Measurements from ENCODE around the gene CDK19. TPM values are rescaled to one million over a fixed set of nuclear protein-coding genes. Genes with fewer than 3 reads are reported as not detected.

The CDK19 gene
- total RNA-seq, 1 donor from 2014 or later = 41.6 TPM

DNA sequence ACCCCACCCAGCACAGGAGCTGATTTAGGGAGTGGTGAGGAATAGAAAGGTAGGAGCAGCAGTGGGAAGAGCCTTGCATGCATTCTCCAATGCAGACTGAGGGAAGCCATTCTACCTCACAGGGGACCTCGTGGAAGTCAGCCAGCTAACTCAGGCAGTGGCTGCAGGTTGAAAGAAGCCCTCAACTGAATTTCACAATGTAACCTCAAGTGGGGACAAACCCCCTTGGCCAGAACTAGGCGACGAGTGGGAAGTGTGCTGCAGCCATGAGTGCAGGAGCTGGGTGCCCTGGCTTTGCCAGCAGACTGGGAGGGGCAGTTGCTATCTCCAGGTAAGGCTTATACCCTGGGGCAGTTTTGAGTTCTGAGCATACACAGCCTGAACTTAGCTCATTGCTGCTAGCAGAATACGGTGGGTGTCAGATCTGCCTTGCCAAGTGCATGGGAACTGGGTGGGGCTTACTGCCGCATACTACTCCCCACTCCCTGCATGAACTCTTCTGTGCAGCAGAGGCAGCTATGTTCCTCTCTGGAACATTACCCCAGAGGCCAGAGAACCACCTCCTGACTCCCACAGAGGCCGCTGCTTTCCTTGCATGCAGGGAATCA lies 126.5 kb downstream of the CDK19 start:
- no peak for TF ChIP-seq CTCF (IDR thresholded peaks at IDR 0.05; ENCODE audit: unreplicated experiment)
- Mint-ChIP-seq H3K36me3 (peaks cover 9% of the 10 kb centered on the region), H3K27me3 (ENCODE audit: low read depth) (no peaks in the 10 kb centered on the region), H3K4me1 (peaks cover 9% of the 10 kb centered on the region), H3K4me3 (no peak overlapping the region), H3K9me3 (peaks cover 3% of the 10 kb centered on the region), H3K27ac (peak overlapping the region; percentile 65)
- DNase-seq (ENCODE audit: low spot score in 2 of 2, unreplicated experiment in 2 of 2) = no peak

DNA sequence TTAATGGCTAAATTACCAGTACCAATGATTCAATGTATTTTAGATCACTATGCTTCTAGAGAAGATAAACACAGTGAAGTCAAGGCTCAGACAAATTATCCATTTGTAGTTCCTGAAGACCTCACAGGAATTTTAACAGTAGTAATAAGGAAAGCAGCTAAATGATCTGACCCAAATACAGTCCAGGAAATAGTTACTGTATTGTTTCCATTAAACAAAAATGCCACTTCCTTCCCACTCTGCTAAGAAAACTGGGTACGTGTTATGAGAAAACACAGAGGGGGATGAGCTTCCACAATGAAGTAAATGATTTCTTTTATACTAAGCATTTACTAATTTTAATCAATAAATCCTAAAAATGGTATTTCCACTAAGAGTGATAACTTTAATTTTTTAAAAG lies 127.9 kb downstream of the CDK19 start:
- Mint-ChIP-seq H3K4me3 (no peak overlapping the region), H3K36me3 (peaks cover 4% of the 10 kb centered on the region), H3K4me1 (peaks cover 12% of the 10 kb centered on the region), H3K27ac (no peak overlapping the region), H3K27me3 (ENCODE audit: low read depth) (no peaks in the 10 kb centered on the region), H3K9me3 (no peaks in the 10 kb centered on the region)
- no peak for TF ChIP-seq CTCF (IDR thresholded peaks at IDR 0.05; ENCODE audit: unreplicated experiment)
- DNase-seq (ENCODE audit: low spot score in 2 of 2, unreplicated experiment in 2 of 2) = no peak

DNA sequence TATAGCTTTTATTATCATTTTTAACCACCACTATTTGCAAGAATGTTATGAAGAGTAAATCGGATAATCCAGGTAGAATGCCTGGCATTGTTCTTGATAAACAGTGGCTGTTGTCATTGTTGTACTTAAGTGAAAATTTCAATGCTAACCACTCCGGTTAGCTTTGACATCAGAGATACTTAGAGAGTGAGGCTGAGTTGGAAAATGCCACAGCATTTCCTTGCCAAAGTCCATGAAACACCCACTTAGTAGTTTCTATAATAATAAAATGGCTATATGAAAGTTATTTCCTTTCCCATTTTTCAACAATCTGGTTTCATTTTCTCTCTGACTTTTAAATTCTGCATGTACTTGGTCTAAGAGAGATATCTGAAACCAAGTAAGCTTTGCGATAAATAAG lies 132.0 kb downstream of the CDK19 start:
- TF ChIP-seq CTCF (IDR thresholded peaks at IDR 0.05; ENCODE audit: unreplicated experiment) = no peak

DNA sequence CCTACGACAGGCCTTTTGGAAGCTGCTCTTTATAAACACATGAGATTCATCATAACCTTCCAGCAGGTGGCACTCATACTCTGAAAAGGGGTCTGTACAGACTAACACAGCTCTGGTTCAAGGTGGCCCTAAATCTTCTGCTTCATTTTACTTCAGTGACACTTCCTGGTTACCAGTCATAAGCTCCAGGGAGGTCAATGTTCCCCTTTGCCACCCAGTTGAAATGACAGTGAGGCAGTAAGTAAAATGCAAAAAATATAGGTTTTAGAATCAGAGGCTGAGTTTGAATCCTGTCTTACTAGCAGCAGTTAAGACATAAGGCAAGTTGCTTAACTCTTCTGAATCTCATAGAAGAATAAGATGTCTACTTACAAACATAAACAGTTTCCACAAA lies 132.8 kb downstream of the CDK19 start:
- Mint-ChIP-seq H3K36me3 (peaks cover 2% of the 10 kb centered on the region), H3K4me3 (no peak overlapping the region), H3K4me1 (peaks cover 12% of the 10 kb centered on the region), H3K9me3 (no peaks in the 10 kb centered on the region), H3K27ac (peak overlapping the region; percentile 39), H3K27me3 (ENCODE audit: low read depth) (no peaks in the 10 kb centered on the region)
- peak; percentile 46 for TF ChIP-seq CTCF (IDR thresholded peaks at IDR 0.05; ENCODE audit: unreplicated experiment)
- no peak for DNase-seq (ENCODE audit: low spot score in 2 of 2, unreplicated experiment in 2 of 2)

More for the DNA sequence above, 132.0 kb downstream of the CDK19 start:
- H3K4me1 Mint-ChIP-seq = peaks cover 12% of the 10 kb centered on the region
- no peak for DNase-seq (ENCODE audit: low spot score in 2 of 2, unreplicated experiment in 2 of 2)
- no peak overlapping the region for H3K4me3 Mint-ChIP-seq
- no peaks in the 10 kb centered on the region for H3K9me3 Mint-ChIP-seq
- H3K36me3 Mint-ChIP-seq = peaks cover 2% of the 10 kb centered on the region
- no peak overlapping the region for H3K27ac Mint-ChIP-seq
- no peaks in the 10 kb centered on the region for H3K27me3 Mint-ChIP-seq (ENCODE audit: low read depth)

DNA sequence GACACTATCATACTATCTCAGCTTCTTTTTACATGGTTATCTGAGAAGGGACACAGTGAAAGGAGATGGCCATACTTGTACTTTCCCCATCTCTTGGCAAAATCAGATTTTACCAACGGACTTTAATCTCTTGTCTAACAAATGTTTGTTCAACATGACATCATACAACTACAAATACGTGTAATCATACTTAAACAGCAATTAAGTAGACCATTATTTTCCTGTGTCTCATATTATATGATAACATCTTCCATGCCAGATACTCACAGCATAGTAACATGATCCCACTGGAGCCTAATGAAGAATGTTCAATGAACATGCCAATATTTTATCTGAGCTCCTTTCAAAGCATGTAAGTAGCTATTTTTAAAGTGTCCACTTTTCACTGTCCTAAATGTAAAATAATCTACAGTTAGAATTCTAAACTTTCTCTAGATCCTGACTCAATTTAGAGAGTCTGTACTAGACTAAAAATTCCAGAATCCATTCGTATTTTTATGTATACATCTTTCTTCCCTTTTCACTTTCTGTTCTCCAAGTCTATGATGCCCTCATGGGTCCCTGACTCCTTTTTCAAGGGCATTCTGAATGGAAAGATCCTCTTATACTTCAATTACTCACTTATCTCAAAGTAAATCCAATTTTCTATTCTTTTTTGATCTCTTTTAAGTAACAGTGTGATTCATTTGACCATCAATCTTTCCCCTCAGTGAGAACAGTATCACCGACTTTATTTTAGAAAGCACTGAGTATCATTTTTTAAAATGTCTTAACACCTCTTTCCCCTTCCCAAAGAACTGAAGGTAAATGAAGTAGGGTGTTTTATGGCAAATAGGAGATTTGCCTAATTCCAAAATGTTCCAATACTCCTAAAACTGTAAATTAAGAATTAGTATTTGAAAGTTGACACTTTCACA lies 133.5 kb downstream of the CDK19 start:
- DNase-seq (ENCODE audit: low spot score in 2 of 2, unreplicated experiment in 2 of 2) = no peak
- no peak for TF ChIP-seq CTCF (IDR thresholded peaks at IDR 0.05; ENCODE audit: unreplicated experiment)
- H3K4me1 Mint-ChIP-seq = peaks cover 12% of the 10 kb centered on the region
- H3K4me3 Mint-ChIP-seq = no peak overlapping the region
- H3K36me3 Mint-ChIP-seq = peaks cover 2% of the 10 kb centered on the region
- H3K9me3 Mint-ChIP-seq = no peaks in the 10 kb centered on the region
- H3K27me3 Mint-ChIP-seq (ENCODE audit: low read depth) = no peaks in the 10 kb centered on the region
- H3K27ac Mint-ChIP-seq = peak overlapping the region; percentile 39

Measured in mesothelial cell of epicardium (in vitro differentiated cells).